ENCODE measurements around the gene NCAPH2. TPM values are rescaled to one million over a fixed set of nuclear protein-coding genes. Genes with fewer than 3 reads are reported as not detected.

The NCAPH2 gene
- total and polyA plus RNA-seq, 2 of the 8 experiments (the other 6 are each of a cell fraction or from before 2014, with no cell fraction given), result 62.2 to 81.6 TPM

- H3K4me3 ChIP-seq (ENCODE audit: extremely low read depth in 1 of 4, insufficient read depth in 2 of 4, low read depth in 3 of 4, low read length in 4 of 4), result no peak overlapping the region
- H4K91ac ChIP-seq (replicated peaks; ENCODE audit: insufficient read length, low read length), result no peak overlapping the region
- H2AK5ac ChIP-seq (ENCODE audit: low read depth, low read length), result no peak overlapping the region
- no peak overlapping the region for H4K8ac ChIP-seq (ENCODE audit: extremely low read depth, insufficient read depth, low read length)
- H3K27me3 ChIP-seq (replicated peaks in 1 of 4; ENCODE audit: control insufficient read depth in 3 of 4, extremely low read depth in 1 of 4, insufficient read depth in 3 of 4, low read length in 3 of 4), result no peaks in the 10 kb centered on the region
- H3K79me1 ChIP-seq (ENCODE audit: low read depth, low read length), result peaks cover 13% of the 10 kb centered on the region
- no peak overlapping the region for H2BK120ac ChIP-seq (replicated peaks; ENCODE audit: low read depth, low read length)
- no peak overlapping the region for H2BK12ac ChIP-seq (ENCODE audit: low read depth, low read length)
- peaks cover 13 to 38% of the 10 kb centered on the region in 2 experiments for H4K20me1 ChIP-seq (replicated peaks in 1 of 2; ENCODE audit: control insufficient read depth in 1 of 2, insufficient read depth in 2 of 2, low read length in 2 of 2)
- H2BK20ac ChIP-seq (ENCODE audit: low read length), result no peak overlapping the region
- no peak overlapping the region for H3K4me2 ChIP-seq (ENCODE audit: insufficient read depth in 1 of 2, low read depth in 2 of 2, low read length in 2 of 2)
- no peak overlapping the region for H4K5ac ChIP-seq (ENCODE audit: insufficient read length, low read depth, low read length)
- peaks cover 23 to 69% (median 51%) of the 10 kb centered on the region in 4 experiments for H3K36me3 ChIP-seq (ENCODE audit: control insufficient read depth in 2 of 4, insufficient read depth in 4 of 4, low read length in 3 of 4)
- H3K4ac ChIP-seq (replicated peaks; ENCODE audit: insufficient read length, low read depth, low read length), result no peak overlapping the region
- no peak overlapping the region for H3K56ac ChIP-seq (replicated peaks; ENCODE audit: insufficient read length, low read depth, low read length)
- DNase-seq (ENCODE audit: low read depth in 1 of 2, low spot score in 2 of 2), result no peak
- H3K23ac ChIP-seq (ENCODE audit: insufficient read length), result no peak overlapping the region
- no peak overlapping the region; the same call in 1 of the 2 replicates for H2BK5ac ChIP-seq (ENCODE audit: low read depth, low read length)
- H3K79me2 ChIP-seq (ENCODE audit: control insufficient read depth in 1 of 2, insufficient read depth in 2 of 2, low read length in 2 of 2), result peaks cover 0 to 19% of the 10 kb centered on the region in 2 experiments; a peak in 2 of 4 replicates
- no peaks in the 10 kb centered on the region; the same call in 1 of the 2 replicates for H3K23me2 ChIP-seq (ENCODE audit: low read depth, low read length)
- no peak overlapping the region for H2AFZ ChIP-seq (ENCODE audit: low read length)
- POLR2A ChIA-PET (ENCODE audit: partially characterized antibody), result interaction anchor here (1.1 kb wide), 1 partner anchor 17 kb away, joined by 4 read pairs; the partner anchor contains the start of gene ADM2
- H2BK15ac ChIP-seq (ENCODE audit: low read length), result no peak overlapping the region
- H3K9me3 ChIP-seq (ENCODE audit: insufficient read depth in 2 of 2, low read depth in 1 of 2, low read length in 1 of 2), result no peaks in the 10 kb centered on the region
- no peak overlapping the region for H3K27ac ChIP-seq (ENCODE audit: low read depth, low read length)
- H3K9ac ChIP-seq (replicated peaks in 1 of 4; ENCODE audit: extremely low read depth in 1 of 4, low read depth in 3 of 4, low read length in 3 of 4), result no peak overlapping the region
- no peak overlapping the region for H3K18ac ChIP-seq (ENCODE audit: extremely low read depth, low read length)
- H3K14ac ChIP-seq (ENCODE audit: insufficient read length), result no peak overlapping the region
- CTCF ChIA-PET (ENCODE audit: partially characterized antibody), result interaction anchor here (0.6 to 9.1 kb wide), 7 partner anchors 8 to 235 kb away, joined by 3 to 60 read pairs (median 3); no protein-coding TSS in a partner anchor
- no peak for FAIRE-seq
- peaks cover 0 to 8% (median 5%) of the 10 kb centered on the region in 4 experiments; a peak in 6 of 7 replicates for H3K4me1 ChIP-seq (replicated peaks in 1 of 4; ENCODE audit: control insufficient read depth in 3 of 4, insufficient read depth in 4 of 4, low read length in 3 of 4)
- WGBS, 2 experiments (ENCODE audit: extremely low coverage in 1 of 2, insufficient coverage in 1 of 2, insufficient read length in 1 of 2, insufficient replicate concordance in 2 of 2, low coverage in 1 of 2, low lambda C conversion rate in 2 of 2, missing lambda C conversion rate in 1 of 2), result 97% methylated on average over 21 of the region's 30 CpGs; no CpG with 5 or more reads in 1 of the 2 experiments
- TF ChIP-seq SAP30 (IDR thresholded peaks at IDR 0.05; ENCODE audit: insufficient read depth, insufficient replicate concordance, low read length) (no peak), EP300 (IDR thresholded peaks at IDR 0.05; ENCODE audit: borderline replicate concordance in 1 of 2, low read depth in 2 of 2, low read length in 2 of 2) (no peak), CTCF (IDR thresholded peaks at IDR 0.05; ENCODE audit: control extremely low read depth in 1 of 3, insufficient read depth in 1 of 3, low read depth in 1 of 3, low read length in 3 of 3) (no peak), SUZ12 (IDR thresholded peaks at IDR 0.05; ENCODE audit: low read length) (no peak), NRF1 (IDR thresholded peaks at IDR 0.05; ENCODE audit: low read depth, low read length) (no peak), ZNF274 (IDR thresholded peaks at IDR 0.05; ENCODE audit: borderline replicate concordance, extremely low read depth, low read length) (no peak), POU5F1 (IDR thresholded peaks at IDR 0.05; ENCODE audit: low read depth, low read length) (no peak)
These were observed 42.7 kb upstream of the NCAPH2 start for GRCh38 chr22:50465066-50465930.

All from H1 (cell line).